ENCODE data around the gene CYP8B1.

DNA sequence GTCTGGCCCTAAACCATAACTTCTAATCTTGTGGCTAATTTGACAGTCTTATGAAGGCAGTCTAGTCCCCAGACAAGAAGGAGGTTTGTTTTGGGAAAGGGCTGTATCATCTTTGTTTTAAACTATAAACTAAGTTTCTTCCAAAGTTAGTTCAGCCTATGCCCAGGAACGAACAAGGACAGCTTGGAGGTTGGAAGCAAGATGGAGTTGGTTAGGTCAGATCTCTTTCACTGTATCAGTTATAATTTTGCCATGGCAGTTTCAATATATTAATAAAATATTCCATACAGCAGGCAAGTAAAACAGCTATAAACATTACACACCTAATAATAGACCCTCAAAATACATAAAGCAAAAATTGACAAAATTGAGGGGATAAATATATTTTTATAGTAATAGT, 17.1 kb upstream of the CYP8B1 start:
- TF ChIP-seq STAT1 (IDR thresholded peaks at IDR 0.05; ENCODE audit: unreplicated experiment) (no peak), POLR2AphosphoS5 (IDR thresholded peaks at IDR 0.05; ENCODE audit: low read depth) (no peak)

Data from GM23338 (cell line).